SK-N-MC (cell line): ENCODE data around the gene TBC1D30.

Source experiments
- EZH2 ChIP-seq: fragments of 200-600 bp; sonication (generic); IDR thresholded peaks from one replicate; pipeline ENCODE4 v1.6.1; 2017; ENCODE audit warnings: antibody characterized with exemption
- POLR2AphosphoS5 ChIP-seq: IDR thresholded peaks from 2 replicates; pipeline ENCODE4 v1.6.1; 2012; ENCODE audit warnings: mild to moderate bottlenecking, low read depth, low read length, borderline replicate concordance

DNA sequence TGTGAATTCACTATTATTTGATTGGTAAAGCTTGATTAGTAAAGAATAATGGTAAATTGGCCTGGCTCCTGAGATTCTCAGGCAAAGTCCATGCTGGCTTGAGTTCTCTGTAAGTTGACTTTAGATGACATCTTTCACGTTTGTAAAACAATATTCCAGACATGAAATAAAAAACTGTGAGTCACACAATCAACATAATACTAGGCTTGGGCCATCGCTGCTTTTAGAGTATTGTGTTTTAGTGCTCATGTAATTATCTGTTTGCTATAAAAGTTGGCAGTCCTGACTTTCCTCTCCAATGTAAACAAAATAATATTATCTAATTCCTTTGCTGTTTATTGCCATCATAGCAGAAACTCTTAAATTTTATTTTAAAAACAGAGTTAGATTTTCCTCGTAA is 3.9 kb upstream of the TBC1D30 start:
- no peak for TF ChIP-seq POLR2AphosphoS5
- TF ChIP-seq EZH2: no peak
